HG03442 (cell line): ENCODE results near the gene SULT2B1.

Experiments used
- ATAC-seq: cut with Tn5 transposase; IDR thresholded peaks from one replicate; pipeline ENCODE4 v1.9.1; 2021; ENCODE audit warnings: mild to moderate bottlenecking, moderate library complexity; ENCODE audit not compliant: unreplicated experiment

The SULT2B1 gene

GRCh38 chr19:48646722-48647216 lies 94.8 kb downstream of the SULT2B1 start:
- ATAC-seq, result no peak

- no peak for ATAC-seq
Observed at GRCh38 chr19:48648134-48648533, 96.2 kb downstream of the SULT2B1 start.
